Transverse colon (tissue), 3 donors: ENCODE measurements around the gene TBL3.

Source experiments
- EP300 ChIP-seq: sonication (generic); formaldehyde crosslinking; IDR thresholded peaks from one replicate; pipeline ENCODE4 v1.6.1; 2017; ENCODE audit warnings: antibody characterized with exemption, low read depth
- POLR2A ChIP-seq: fragments of 450-650 bp; IDR thresholded peaks from one replicate; pipeline ENCODE4 v1.6.1; 2016; ENCODE audit warnings: antibody characterized with exemption, mild to moderate bottlenecking, moderate library complexity
- TF ChIP-seq, protein P1 (sequence below), 5 experiments: fragments of 200-600 bp in 3 of 5; fragments of 450-650 bp in 2 of 5; sonication (generic) in 3 of 5; IDR thresholded peaks; 1 replicate in 2 of 5; 2 replicates in 3 of 5; pipeline ENCODE4 v1.5.1; 2016 to 2017; ENCODE audit warnings: antibody characterized with exemption in 5 of 5, inconsistent platforms in 3 of 5, mild to moderate bottlenecking in 2 of 5, moderate library complexity in 1 of 5

DNA sequence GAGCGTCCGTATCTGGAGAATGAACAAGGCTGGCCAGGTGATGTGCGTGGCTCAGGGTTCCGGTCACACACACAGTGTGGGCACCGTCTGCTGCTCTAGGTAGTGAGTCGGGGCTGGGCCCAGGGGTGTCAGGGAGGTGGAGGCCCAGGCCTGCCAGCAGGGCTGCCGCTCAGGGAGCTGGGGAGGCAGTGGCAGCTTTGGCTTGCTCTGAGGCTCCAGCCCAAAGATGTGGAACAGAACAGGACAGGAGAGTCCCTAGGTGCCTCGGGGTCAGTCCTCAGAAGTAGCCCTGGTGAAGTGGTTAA is 4.3 kb downstream of the TBL3 start:
- TF ChIP-seq, protein P1, sequence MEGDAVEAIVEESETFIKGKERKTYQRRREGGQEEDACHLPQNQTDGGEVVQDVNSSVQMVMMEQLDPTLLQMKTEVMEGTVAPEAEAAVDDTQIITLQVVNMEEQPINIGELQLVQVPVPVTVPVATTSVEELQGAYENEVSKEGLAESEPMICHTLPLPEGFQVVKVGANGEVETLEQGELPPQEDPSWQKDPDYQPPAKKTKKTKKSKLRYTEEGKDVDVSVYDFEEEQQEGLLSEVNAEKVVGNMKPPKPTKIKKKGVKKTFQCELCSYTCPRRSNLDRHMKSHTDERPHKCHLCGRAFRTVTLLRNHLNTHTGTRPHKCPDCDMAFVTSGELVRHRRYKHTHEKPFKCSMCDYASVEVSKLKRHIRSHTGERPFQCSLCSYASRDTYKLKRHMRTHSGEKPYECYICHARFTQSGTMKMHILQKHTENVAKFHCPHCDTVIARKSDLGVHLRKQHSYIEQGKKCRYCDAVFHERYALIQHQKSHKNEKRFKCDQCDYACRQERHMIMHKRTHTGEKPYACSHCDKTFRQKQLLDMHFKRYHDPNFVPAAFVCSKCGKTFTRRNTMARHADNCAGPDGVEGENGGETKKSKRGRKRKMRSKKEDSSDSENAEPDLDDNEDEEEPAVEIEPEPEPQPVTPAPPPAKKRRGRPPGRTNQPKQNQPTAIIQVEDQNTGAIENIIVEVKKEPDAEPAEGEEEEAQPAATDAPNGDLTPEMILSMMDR (IDR thresholded peaks at IDR 0.05) = no peak
- no peak for TF ChIP-seq POLR2A
- no peak for TF ChIP-seq EP300
